Measurements from ENCODE around the gene SH3RF3.

The SH3RF3 gene

GRCh38 chr2:109373791-109374547, 245.0 kb downstream of the SH3RF3 start:
- no peak for DNase-seq
- Histone ChIP-seq H2BK120ac (ENCODE audit: low read depth, low read length) (no peak overlapping the region), H3K4ac (ENCODE audit: low read depth in 1 of 2, low read length in 2 of 2) (no peak overlapping the region), H3K9ac (ENCODE audit: low read length) (no peak overlapping the region), H3K36me3 (ENCODE audit: control insufficient read depth in 1 of 2, insufficient read depth in 2 of 2, low read depth in 1 of 2, low read length in 2 of 2) (peaks cover 34 to 38% of the 10 kb centered on the region in 2 experiments), H3K23ac (ENCODE audit: low read length in 2 of 2) (no peak overlapping the region), H3K9me3 (ENCODE audit: control insufficient read depth, low read length) (no peaks in the 10 kb centered on the region), H2BK5ac (ENCODE audit: low read depth, low read length, poor library complexity, severe bottlenecking) (no peak overlapping the region), H3K4me3 (ENCODE audit: insufficient read depth in 1 of 2, low read depth in 1 of 2, low read length in 2 of 2) (no peak overlapping the region), H2AFZ (ENCODE audit: low read depth, low read length) (no peak overlapping the region), H3K18ac (ENCODE audit: low read depth in 1 of 2, low read length in 2 of 2) (no peak overlapping the region), H3K79me1 (replicated peaks; ENCODE audit: low read length, poor library complexity, severe bottlenecking) (peaks cover 8% of the 10 kb centered on the region), H3K27me3 (ENCODE audit: control insufficient read depth in 1 of 2, insufficient read depth in 1 of 2, low read length in 2 of 2) (no peaks in the 10 kb centered on the region), H3K4me1 (ENCODE audit: control insufficient read depth, insufficient read depth, low read depth, low read length) (peaks cover 4% of the 10 kb centered on the region), H4K91ac (ENCODE audit: low read length) (no peak overlapping the region), H3K27ac (ENCODE audit: low read length, poor library complexity, severe bottlenecking) (no peak overlapping the region), H3K14ac (ENCODE audit: low read length in 2 of 2) (no peak overlapping the region), H2BK12ac (ENCODE audit: low read length in 2 of 2) (no peak overlapping the region), H2AK5ac (ENCODE audit: low read length, severe bottlenecking) (no peak overlapping the region), H4K8ac (ENCODE audit: low read length) (no peak overlapping the region), H2BK15ac (ENCODE audit: low read depth, poor library complexity, severe bottlenecking) (no peak overlapping the region), H3K4me2 (ENCODE audit: low read length, poor library complexity, severe bottlenecking) (no peak overlapping the region)
- 82% methylated on average over 10 of the region's 10 CpGs for whole genome bisulfite sequencing

GRCh38 chr2:109374548-109375130, 245.6 kb downstream of the SH3RF3 start:
- H4K8ac ChIP-seq (ENCODE audit: low read length): no peak overlapping the region
- H3K4me1 ChIP-seq (ENCODE audit: control insufficient read depth, insufficient read depth, low read depth, low read length): peaks cover 4% of the 10 kb centered on the region
- peaks cover 2% of the 10 kb centered on the region for H3K79me1 ChIP-seq (replicated peaks; ENCODE audit: low read length, poor library complexity, severe bottlenecking)
- no peak overlapping the region for H3K18ac ChIP-seq (ENCODE audit: low read depth in 1 of 2, low read length in 2 of 2)
- peaks cover 34 to 38% of the 10 kb centered on the region in 2 experiments for H3K36me3 ChIP-seq (ENCODE audit: control insufficient read depth in 1 of 2, insufficient read depth in 2 of 2, low read depth in 1 of 2, low read length in 2 of 2)
- H3K9me3 ChIP-seq (ENCODE audit: control insufficient read depth, low read length): no peaks in the 10 kb centered on the region
- no peaks in the 10 kb centered on the region for H3K27me3 ChIP-seq (ENCODE audit: control insufficient read depth in 1 of 2, insufficient read depth in 1 of 2, low read length in 2 of 2)
- H3K4me2 ChIP-seq (ENCODE audit: low read length, poor library complexity, severe bottlenecking): no peak overlapping the region
- H3K14ac ChIP-seq (ENCODE audit: low read length in 2 of 2): peak overlapping the region in 1 of 2 experiments; percentile 21
- no peak for DNase-seq
- no peak overlapping the region for H2AFZ ChIP-seq (ENCODE audit: low read depth, low read length)
- no peak overlapping the region for H3K4ac ChIP-seq (ENCODE audit: low read depth in 1 of 2, low read length in 2 of 2)
- no peak overlapping the region for H2BK5ac ChIP-seq (ENCODE audit: low read depth, low read length, poor library complexity, severe bottlenecking)
- H3K4me3 ChIP-seq (ENCODE audit: insufficient read depth in 1 of 2, low read depth in 1 of 2, low read length in 2 of 2): no peak overlapping the region
- H3K27ac ChIP-seq (ENCODE audit: low read length, poor library complexity, severe bottlenecking): no peak overlapping the region
- H2BK12ac ChIP-seq (ENCODE audit: low read length in 2 of 2): no peak overlapping the region
- 96% methylated on average over 16 of the region's 16 CpGs for WGBS
- H2AK5ac ChIP-seq (ENCODE audit: low read length, severe bottlenecking): no peak overlapping the region
- no peak overlapping the region for H4K91ac ChIP-seq (ENCODE audit: low read length)
- no peak overlapping the region for H2BK120ac ChIP-seq (ENCODE audit: low read depth, low read length)
- H3K23ac ChIP-seq (ENCODE audit: low read length in 2 of 2): no peak overlapping the region
- H2BK15ac ChIP-seq (ENCODE audit: low read depth, poor library complexity, severe bottlenecking): no peak overlapping the region
- H3K9ac ChIP-seq (ENCODE audit: low read length): no peak overlapping the region

- no peak for DNase-seq
- Histone ChIP-seq H3K79me1 (replicated peaks; ENCODE audit: low read length, poor library complexity, severe bottlenecking) (no peaks in the 10 kb centered on the region), H3K23ac (ENCODE audit: low read length in 2 of 2) (no peak overlapping the region), H2BK15ac (ENCODE audit: low read depth, poor library complexity, severe bottlenecking) (no peak overlapping the region), H2AK5ac (ENCODE audit: low read length, severe bottlenecking) (no peak overlapping the region), H4K91ac (ENCODE audit: low read length) (no peak overlapping the region), H3K4me1 (ENCODE audit: control insufficient read depth, insufficient read depth, low read depth, low read length) (peaks cover 4% of the 10 kb centered on the region), H3K4ac (ENCODE audit: low read depth in 1 of 2, low read length in 2 of 2) (no peak overlapping the region), H3K14ac (ENCODE audit: low read length in 2 of 2) (no peak overlapping the region), H3K9ac (ENCODE audit: low read length) (no peak overlapping the region), H2BK12ac (ENCODE audit: low read length in 2 of 2) (no peak overlapping the region), H4K8ac (ENCODE audit: low read length) (no peak overlapping the region), H3K27ac (ENCODE audit: low read length, poor library complexity, severe bottlenecking) (no peak overlapping the region), H3K27me3 (ENCODE audit: control insufficient read depth in 1 of 2, insufficient read depth in 1 of 2, low read length in 2 of 2) (no peaks in the 10 kb centered on the region), H3K18ac (ENCODE audit: low read depth in 1 of 2, low read length in 2 of 2) (no peak overlapping the region), H2BK5ac (ENCODE audit: low read depth, low read length, poor library complexity, severe bottlenecking) (no peak overlapping the region), H3K4me2 (ENCODE audit: low read length, poor library complexity, severe bottlenecking) (no peak overlapping the region), H2BK120ac (ENCODE audit: low read depth, low read length) (no peak overlapping the region), H3K9me3 (ENCODE audit: control insufficient read depth, low read length) (no peaks in the 10 kb centered on the region), H3K36me3 (ENCODE audit: control insufficient read depth in 1 of 2, insufficient read depth in 2 of 2, low read depth in 1 of 2, low read length in 2 of 2) (peaks cover 34 to 38% of the 10 kb centered on the region in 2 experiments), H2AFZ (ENCODE audit: low read depth, low read length) (no peak overlapping the region), H3K4me3 (ENCODE audit: insufficient read depth in 1 of 2, low read depth in 1 of 2, low read length in 2 of 2) (no peak overlapping the region)
- 96% methylated on average over 11 of the region's 12 CpGs for WGBS
Measured at GRCh38 chr2:109375131-109375561, 246.1 kb downstream of the SH3RF3 start.

DNA sequence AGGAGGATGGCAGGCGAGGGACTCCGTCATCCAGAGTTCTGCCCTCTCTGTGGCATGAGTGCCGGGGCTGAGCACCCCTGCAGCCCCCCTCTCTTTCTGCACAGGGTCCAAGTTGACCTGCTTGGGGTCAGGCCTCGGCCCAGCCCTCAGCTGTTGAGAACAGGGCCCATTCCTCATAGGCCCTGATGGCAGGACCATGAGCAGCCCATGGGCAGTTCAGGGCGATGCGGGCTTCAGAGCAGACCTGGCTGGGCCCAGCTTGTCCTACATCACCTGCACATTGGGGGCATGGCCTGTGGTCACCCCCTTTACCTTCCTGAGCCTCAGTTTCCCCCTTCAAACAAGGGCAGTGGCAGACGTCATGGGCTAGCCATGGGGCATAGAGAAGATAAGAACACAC, 246.7 kb downstream of the SH3RF3 start:
- Histone ChIP-seq H3K9me3 (ENCODE audit: control insufficient read depth, low read length) (no peaks in the 10 kb centered on the region), H2BK12ac (ENCODE audit: low read length in 2 of 2) (no peak overlapping the region), H3K27me3 (ENCODE audit: control insufficient read depth in 1 of 2, insufficient read depth in 1 of 2, low read length in 2 of 2) (no peaks in the 10 kb centered on the region), H3K23ac (ENCODE audit: low read length in 2 of 2) (no peak overlapping the region), H2BK120ac (ENCODE audit: low read depth, low read length) (no peak overlapping the region), H3K4me3 (ENCODE audit: insufficient read depth in 1 of 2, low read depth in 1 of 2, low read length in 2 of 2) (no peak overlapping the region), H2AFZ (ENCODE audit: low read depth, low read length) (no peak overlapping the region), H3K4me1 (ENCODE audit: control insufficient read depth, insufficient read depth, low read depth, low read length) (peaks cover 7% of the 10 kb centered on the region), H2BK15ac (ENCODE audit: low read depth, poor library complexity, severe bottlenecking) (no peak overlapping the region), H3K4ac (ENCODE audit: low read depth in 1 of 2, low read length in 2 of 2) (no peak overlapping the region), H3K18ac (ENCODE audit: low read depth in 1 of 2, low read length in 2 of 2) (peak overlapping the region in 1 of 2 experiments; percentile 1), H2BK5ac (ENCODE audit: low read depth, low read length, poor library complexity, severe bottlenecking) (no peak overlapping the region), H2AK5ac (ENCODE audit: low read length, severe bottlenecking) (no peak overlapping the region), H4K8ac (ENCODE audit: low read length) (no peak overlapping the region), H3K79me1 (replicated peaks; ENCODE audit: low read length, poor library complexity, severe bottlenecking) (peaks cover 2% of the 10 kb centered on the region), H3K4me2 (ENCODE audit: low read length, poor library complexity, severe bottlenecking) (no peak overlapping the region), H3K36me3 (ENCODE audit: control insufficient read depth in 1 of 2, insufficient read depth in 2 of 2, low read depth in 1 of 2, low read length in 2 of 2) (peaks cover 34 to 38% of the 10 kb centered on the region in 2 experiments), H3K14ac (ENCODE audit: low read length in 2 of 2) (no peak overlapping the region), H3K27ac (ENCODE audit: low read length, poor library complexity, severe bottlenecking) (no peak overlapping the region), H3K9ac (ENCODE audit: low read length) (no peak overlapping the region), H4K91ac (ENCODE audit: low read length) (no peak overlapping the region)
- WGBS: 92% methylated on average over 7 of the region's 7 CpGs
- no peak for DNase-seq

Measured in mesenchymal stem cell (in vitro differentiated cells and primary cell).